Esophagus squamous epithelium (tissue), 4 donors: Measurements from ENCODE around the gene RPS19BP1.
A peak's percentile ranks its signal among the peaks of the same experiment; 100 is the strongest.

Experiments used
- POLR2A ChIP-seq, 4 donors: fragments of 450-650 bp; IDR thresholded peaks; one replicate each; pipeline ENCODE4 v1.6.1; 2017; ENCODE audit warnings: antibody characterized with exemption in 4 of 4, mild to moderate bottlenecking in 4 of 4, moderate library complexity in 3 of 4
- TF ChIP-seq, protein P1 (sequence below), 6 experiments: fragments of 450-650 bp in 4 of 6; fragments of 200-600 bp in 2 of 6; sonication (generic) in 2 of 6; IDR thresholded peaks; one replicate each; pipeline ENCODE4 v1.5.1; 2016 to 2019; ENCODE audit warnings: antibody characterized with exemption in 6 of 6, mild to moderate bottlenecking in 4 of 6, moderate library complexity in 4 of 6

DNA sequence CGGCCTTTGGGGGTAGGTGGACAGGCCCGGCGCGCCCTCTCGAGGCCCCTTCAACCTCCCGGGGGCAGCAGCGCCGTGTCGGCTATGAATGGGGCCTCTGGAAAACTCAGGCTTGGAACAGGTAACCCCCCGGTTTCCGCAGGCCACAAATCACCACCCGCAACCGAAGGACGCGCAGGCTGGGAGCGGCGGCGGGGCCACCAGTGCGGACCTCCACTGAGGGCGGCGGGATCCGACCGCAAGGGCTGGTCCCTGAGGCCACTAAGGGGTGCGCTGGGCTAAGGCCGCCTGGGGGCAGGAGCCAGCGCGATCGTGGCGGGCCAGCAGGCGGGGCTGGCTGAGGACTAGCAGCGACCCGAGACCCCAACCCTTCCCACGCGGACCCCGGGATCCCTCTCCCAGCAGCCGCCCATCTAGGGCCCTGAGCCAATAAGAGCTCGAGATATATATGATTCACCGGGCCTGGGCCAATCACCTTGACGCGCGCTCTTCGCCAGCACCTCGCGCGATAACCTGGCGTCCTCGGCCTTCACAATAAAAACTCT is 12.8 kb downstream of the RPS19BP1 start:
- TF ChIP-seq, protein P1, sequence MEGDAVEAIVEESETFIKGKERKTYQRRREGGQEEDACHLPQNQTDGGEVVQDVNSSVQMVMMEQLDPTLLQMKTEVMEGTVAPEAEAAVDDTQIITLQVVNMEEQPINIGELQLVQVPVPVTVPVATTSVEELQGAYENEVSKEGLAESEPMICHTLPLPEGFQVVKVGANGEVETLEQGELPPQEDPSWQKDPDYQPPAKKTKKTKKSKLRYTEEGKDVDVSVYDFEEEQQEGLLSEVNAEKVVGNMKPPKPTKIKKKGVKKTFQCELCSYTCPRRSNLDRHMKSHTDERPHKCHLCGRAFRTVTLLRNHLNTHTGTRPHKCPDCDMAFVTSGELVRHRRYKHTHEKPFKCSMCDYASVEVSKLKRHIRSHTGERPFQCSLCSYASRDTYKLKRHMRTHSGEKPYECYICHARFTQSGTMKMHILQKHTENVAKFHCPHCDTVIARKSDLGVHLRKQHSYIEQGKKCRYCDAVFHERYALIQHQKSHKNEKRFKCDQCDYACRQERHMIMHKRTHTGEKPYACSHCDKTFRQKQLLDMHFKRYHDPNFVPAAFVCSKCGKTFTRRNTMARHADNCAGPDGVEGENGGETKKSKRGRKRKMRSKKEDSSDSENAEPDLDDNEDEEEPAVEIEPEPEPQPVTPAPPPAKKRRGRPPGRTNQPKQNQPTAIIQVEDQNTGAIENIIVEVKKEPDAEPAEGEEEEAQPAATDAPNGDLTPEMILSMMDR (IDR thresholded peaks at IDR 0.05), result peak in 3 of 6 experiments; percentile 27 to 38 (median 30)
- TF ChIP-seq POLR2A (IDR thresholded peaks at IDR 0.05), result peak in 3 of 4 donors; percentile 38 to 81 (median 56)
